Mesodermal cell (in vitro differentiated cells): ENCODE results near the gene NCR3LG1.
"Not testable (repeated sequence)": the region's sequence is repeated elsewhere in the genome, so short reads cannot be mapped to it uniquely, and the experiment has no call there.

Experiments
- H3K27ac ChIP-seq: 2 replicates; pipeline ENCODE4 v1.7.0; 2013; ENCODE audit warnings: mild to moderate bottlenecking, low read depth, low read length, moderate library complexity; ENCODE audit not compliant: severe bottlenecking
- H3K36me3 ChIP-seq: 2 replicates; pipeline ENCODE4 v1.7.1; 2013; ENCODE audit warnings: mild to moderate bottlenecking, low read length, moderate library complexity; ENCODE audit not compliant: control insufficient read depth, insufficient read depth
- H3K4me1 ChIP-seq: one replicate; pipeline ENCODE4 v1.7.1; 2013; ENCODE audit warnings: mild to moderate bottlenecking, low read length; ENCODE audit not compliant: insufficient read depth, control insufficient read depth, poor library complexity, severe bottlenecking
- H3K4me3 ChIP-seq: 2 replicates; pipeline ENCODE4 v1.7.0; 2013; ENCODE audit warnings: low read length, control low read depth, mild to moderate bottlenecking; ENCODE audit not compliant: insufficient read depth, poor library complexity, severe bottlenecking; ENCODE audit errors: extremely low read depth
- H3K9me3 ChIP-seq: 2 replicates; pipeline ENCODE4 v1.7.1; 2013; ENCODE audit warnings: mild to moderate bottlenecking, low read length, moderate library complexity; ENCODE audit not compliant: control insufficient read depth
- WGBS, 2 experiments: methylation state at CpG; one replicate each; pipeline ENCODE4 v1.1.5; 2013; ENCODE audit warnings: missing lambda C conversion rate in 2 of 2; ENCODE audit not compliant: insufficient coverage in 2 of 2; 5-methylcytosine and 5-hydroxymethylcytosine counted together

Gene NCR3LG1

GRCh38 chr11:17413414-17414316 lies 62.1 kb downstream of the NCR3LG1 start:
- no peaks in the 10 kb centered on the region for H3K9me3 ChIP-seq
- WGBS, 2 experiments, result 86 to 90% methylated on average over 12 to 14 of the region's 15 CpGs
- peaks cover 5% of the 10 kb centered on the region for H3K4me1 ChIP-seq
- H3K4me3 ChIP-seq, result no peak overlapping the region
- H3K36me3 ChIP-seq, result no peaks in the 10 kb centered on the region
- no peak overlapping the region for H3K27ac ChIP-seq

GRCh38 chr11:17414317-17414737 lies 62.7 kb downstream of the NCR3LG1 start:
- Histone ChIP-seq H3K4me3 (no peak overlapping the region), H3K36me3 (no peaks in the 10 kb centered on the region), H3K27ac (no peak overlapping the region), H3K9me3 (no peaks in the 10 kb centered on the region), H3K4me1 (peaks cover 11% of the 10 kb centered on the region)
- 92 to 97% methylated on average over 5 to 7 of the region's 8 CpGs for WGBS, 2 experiments

DNA sequence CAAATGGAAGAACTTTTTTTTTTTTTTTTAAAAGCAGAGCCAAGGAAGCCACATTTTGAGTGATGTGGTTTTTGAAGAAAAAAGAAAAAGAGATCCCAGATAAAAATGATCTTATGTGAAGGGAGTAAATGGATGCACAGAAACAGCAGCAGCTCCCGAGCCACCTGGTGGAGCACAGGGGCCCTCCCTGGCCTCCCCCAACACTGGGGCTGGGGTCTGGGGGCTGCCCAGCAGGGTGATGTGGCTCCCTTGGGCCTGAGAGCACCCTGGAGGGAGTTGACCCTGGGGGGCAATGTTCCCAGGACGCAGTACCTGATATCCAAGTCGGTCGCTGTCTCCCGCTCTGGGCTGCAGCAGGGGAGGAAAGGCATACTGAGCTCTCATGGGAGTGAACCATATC lies 63.4 kb downstream of the NCR3LG1 start:
- no peaks in the 10 kb centered on the region for H3K9me3 ChIP-seq
- no peak overlapping the region for H3K4me3 ChIP-seq
- H3K27ac ChIP-seq, result no peak overlapping the region
- no peaks in the 10 kb centered on the region for H3K36me3 ChIP-seq
- H3K4me1 ChIP-seq, result peaks cover 11% of the 10 kb centered on the region
- 85 to 93% methylated on average over 2 to 4 of the region's 5 CpGs for WGBS, 2 experiments

DNA sequence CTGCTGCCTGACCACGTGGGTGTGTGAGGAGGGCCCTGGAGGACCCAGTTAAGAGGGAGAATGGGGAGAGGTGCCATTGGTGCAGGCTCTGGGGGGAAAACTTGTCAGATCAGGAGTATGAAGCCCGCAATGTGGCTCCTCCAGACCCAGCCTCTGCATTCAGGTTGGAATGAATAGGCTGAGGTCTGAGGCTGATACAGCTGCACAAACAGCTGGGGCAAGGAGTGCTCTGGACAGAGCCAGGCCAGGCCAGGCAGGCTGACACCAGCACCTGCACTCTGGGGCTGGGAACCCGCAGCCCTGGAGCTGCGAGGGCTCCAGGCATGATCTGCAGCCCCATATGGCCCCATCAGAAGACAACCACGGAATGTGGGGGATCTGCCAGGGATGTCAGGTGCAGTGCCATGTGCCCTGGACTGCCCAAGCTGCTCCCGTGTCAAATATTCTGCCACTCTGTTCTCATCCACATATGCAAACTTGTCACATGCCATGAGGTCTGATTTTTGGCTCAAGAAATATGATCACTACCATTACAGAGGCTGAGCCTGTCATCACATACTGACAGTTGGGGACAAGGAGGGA lies 64.0 kb downstream of the NCR3LG1 start:
- peaks cover 11% of the 10 kb centered on the region for H3K4me1 ChIP-seq
- no peaks in the 10 kb centered on the region for H3K36me3 ChIP-seq
- no peaks in the 10 kb centered on the region for H3K9me3 ChIP-seq
- H3K27ac ChIP-seq, result no peak overlapping the region
- H3K4me3 ChIP-seq, result no peak overlapping the region
- WGBS, 2 experiments, result 86 to 88% methylated on average over 4 to 5 of the region's 6 CpGs

GRCh38 chr11:17416492-17416891 lies 64.9 kb downstream of the NCR3LG1 start:
- H3K4me3 ChIP-seq, result no peak overlapping the region
- peaks cover 11% of the 10 kb centered on the region for H3K4me1 ChIP-seq
- no peak overlapping the region for H3K27ac ChIP-seq
- 79 to 94% methylated on average over 2 of the region's 2 CpGs for WGBS, 2 experiments
- no peaks in the 10 kb centered on the region for H3K36me3 ChIP-seq
- no peaks in the 10 kb centered on the region for H3K9me3 ChIP-seq

DNA sequence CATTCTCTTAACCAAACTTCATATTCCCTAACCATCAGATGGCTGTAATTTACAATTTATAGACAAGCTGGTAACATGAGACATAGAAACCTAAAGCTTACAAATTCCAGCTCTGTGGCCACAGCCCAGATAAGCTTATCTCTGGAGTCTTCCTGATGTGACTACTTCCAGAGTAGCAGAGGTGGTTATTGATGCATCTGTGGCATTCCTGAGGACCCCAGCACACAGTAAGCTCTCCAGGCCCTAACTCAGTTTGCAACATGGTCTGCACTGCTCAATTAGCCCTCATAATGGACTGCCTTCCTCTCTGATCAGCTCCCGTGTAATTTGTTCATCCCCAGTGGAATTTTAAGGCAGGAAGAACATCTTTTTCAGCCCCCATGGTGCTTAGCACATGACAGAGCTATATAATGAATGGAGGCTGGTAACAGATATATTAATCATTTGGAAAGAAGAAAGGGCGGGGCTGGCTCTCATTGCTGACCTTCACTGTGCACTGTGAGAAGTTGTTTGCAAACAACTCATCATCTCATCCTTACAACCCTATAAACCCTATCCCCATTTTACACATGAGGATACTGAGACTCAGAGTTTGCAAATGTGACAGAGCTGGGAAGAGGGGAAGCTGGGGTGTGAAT lies 67.0 kb downstream of the NCR3LG1 start:
- Histone ChIP-seq H3K27ac (no peak overlapping the region), H3K4me3 (no peak overlapping the region), H3K4me1 (peaks cover 11% of the 10 kb centered on the region), H3K9me3 (no peaks in the 10 kb centered on the region), H3K36me3 (no peaks in the 10 kb centered on the region)
- WGBS, 2 experiments, result no CpG with 5 or more reads among the region's 2 CpGs

GRCh38 chr11:17421781-17422180 lies 70.2 kb downstream of the NCR3LG1 start:
- H3K9me3 ChIP-seq, result no peaks in the 10 kb centered on the region
- H3K27ac ChIP-seq, result no peak overlapping the region
- H3K4me3 ChIP-seq, result no peak overlapping the region
- H3K4me1 ChIP-seq, result peaks cover 11% of the 10 kb centered on the region
- WGBS, 2 experiments, result 86% methylated on average over 1 of the region's 4 CpGs; no CpG with 5 or more reads in 1 of the 2 experiments
- no peaks in the 10 kb centered on the region for H3K36me3 ChIP-seq

GRCh38 chr11:17423533-17424310 lies 72.1 kb downstream of the NCR3LG1 start:
- no peaks in the 10 kb centered on the region for H3K36me3 ChIP-seq
- no peaks in the 10 kb centered on the region for H3K9me3 ChIP-seq
- WGBS, 2 experiments, result 86 to 92% methylated on average over 7 to 10 of the region's 11 CpGs
- no peak overlapping the region for H3K27ac ChIP-seq
- no peak overlapping the region for H3K4me3 ChIP-seq
- peaks cover 6% of the 10 kb centered on the region for H3K4me1 ChIP-seq

DNA sequence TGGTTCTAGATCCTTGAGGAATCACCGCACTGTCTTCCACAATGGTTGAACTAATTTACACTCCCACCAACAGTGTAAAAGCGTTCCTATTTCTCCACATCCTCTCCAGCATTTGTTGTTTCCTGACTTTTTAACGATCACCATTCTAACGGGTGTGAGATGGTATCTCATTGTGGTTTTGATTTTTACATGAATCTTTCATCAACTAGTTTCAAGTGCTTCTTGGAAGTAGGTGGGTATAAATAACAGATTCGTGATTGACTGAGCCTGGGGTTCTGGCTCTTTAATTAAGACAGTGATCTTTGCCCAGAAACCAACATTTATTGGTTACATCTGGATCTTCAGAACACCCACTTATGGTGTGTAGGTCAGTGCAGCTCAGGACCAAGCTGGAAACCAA lies 74.6 kb downstream of the NCR3LG1 start:
- H3K4me1 ChIP-seq, H3K4me3 ChIP-seq, H3K27ac ChIP-seq, H3K36me3 ChIP-seq, H3K9me3 ChIP-seq: not testable (repeated sequence)
- 80 to 88% methylated on average over 1 of the region's 5 CpGs for WGBS, 2 experiments
